GM21717 (cell line): ENCODE data around the gene PARN.

Experiments
- ATAC-seq: cut with Tn5 transposase; IDR thresholded peaks from one replicate; pipeline ENCODE4 v1.9.1; 2021; ENCODE audit warnings: mild to moderate bottlenecking, moderate library complexity; ENCODE audit not compliant: unreplicated experiment

The PARN gene

GRCh38 chr16:14529010-14529669 lies 100.9 kb downstream of the PARN start:
- no peak for ATAC-seq

GRCh38 chr16:14528306-14528705 lies 101.8 kb downstream of the PARN start:
- no peak for ATAC-seq

DNA sequence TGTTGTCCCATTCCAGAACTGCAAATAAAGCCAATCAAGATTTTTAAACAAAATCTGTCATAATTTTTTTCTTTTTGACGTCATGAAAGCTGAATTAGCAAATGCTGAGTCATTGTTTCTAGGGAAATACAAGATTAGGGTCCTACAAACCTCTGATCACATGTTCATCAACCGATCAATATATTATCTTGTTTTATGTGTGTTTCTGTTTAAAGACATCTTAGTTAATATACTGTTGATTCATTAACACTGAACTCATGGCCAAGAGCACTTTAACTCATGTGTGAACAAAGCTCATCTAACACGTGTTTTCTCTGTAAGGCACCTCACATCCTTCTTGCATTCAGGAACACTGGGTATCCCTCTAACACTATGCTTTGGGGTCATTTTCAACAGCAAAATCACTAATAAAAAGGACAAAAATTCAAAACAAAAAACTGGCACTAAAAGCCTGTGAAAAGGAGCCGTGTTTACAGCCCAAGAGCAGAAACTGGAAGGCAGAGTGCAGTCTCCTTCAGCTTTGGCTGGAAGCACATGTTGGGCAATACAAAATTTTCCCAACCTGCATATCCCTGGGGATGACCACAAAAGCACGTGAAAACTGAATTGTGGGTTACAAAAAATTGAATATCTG lies 102.5 kb downstream of the PARN start:
- no peak for ATAC-seq

DNA sequence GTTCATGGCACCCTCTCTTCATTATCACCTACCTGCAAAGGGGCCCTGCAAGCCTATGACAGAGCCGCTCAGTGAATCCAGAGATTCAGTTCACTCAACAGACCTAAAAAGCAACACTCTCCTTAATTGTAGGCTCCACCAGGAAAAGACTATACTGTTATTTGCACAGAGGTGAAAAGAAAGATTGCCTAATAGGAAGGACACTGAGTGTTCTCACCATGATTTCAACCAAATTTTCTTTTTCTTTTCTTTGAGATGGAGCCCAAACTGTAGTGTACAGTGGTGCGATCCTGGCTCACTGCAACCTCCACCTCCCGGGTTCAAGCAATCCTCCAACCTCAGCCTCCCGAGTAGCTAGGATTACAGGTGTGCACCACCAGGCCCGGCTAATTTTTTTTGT lies 104.5 kb downstream of the PARN start:
- no peak for ATAC-seq

- no peak for ATAC-seq
Observed at GRCh38 chr16:14524979-14525378, 105.1 kb downstream of the PARN start.

GRCh38 chr16:14523632-14524031 lies 106.4 kb downstream of the PARN start:
- ATAC-seq: no peak

DNA sequence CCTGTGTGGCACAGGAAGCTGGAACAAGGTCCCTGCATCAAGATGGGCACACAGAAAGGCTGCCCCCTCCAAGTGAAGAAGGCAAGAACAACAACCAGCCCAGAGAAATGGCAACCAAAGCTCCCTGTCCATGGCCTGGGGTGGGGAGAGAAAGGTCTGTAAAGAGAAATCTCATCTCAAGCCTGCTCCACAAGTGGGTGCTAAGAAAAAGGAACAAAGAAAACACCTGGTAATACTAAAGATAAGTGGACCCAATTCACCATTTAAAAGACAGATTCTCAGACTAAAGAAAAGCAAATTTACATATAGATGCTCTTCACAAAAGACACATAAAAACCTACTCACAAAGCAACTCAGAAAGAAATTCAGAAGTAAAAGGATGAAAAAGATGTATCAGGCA lies 107.4 kb downstream of the PARN start:
- ATAC-seq: no peak

- ATAC-seq: no peak
Observed at GRCh38 chr16:14520753-14521152, 109.3 kb downstream of the PARN start.

GRCh38 chr16:14514967-14515366 lies 115.1 kb downstream of the PARN start:
- no peak for ATAC-seq

GRCh38 chr16:14513389-14514107 lies 116.5 kb downstream of the PARN start:
- ATAC-seq: no peak

DNA sequence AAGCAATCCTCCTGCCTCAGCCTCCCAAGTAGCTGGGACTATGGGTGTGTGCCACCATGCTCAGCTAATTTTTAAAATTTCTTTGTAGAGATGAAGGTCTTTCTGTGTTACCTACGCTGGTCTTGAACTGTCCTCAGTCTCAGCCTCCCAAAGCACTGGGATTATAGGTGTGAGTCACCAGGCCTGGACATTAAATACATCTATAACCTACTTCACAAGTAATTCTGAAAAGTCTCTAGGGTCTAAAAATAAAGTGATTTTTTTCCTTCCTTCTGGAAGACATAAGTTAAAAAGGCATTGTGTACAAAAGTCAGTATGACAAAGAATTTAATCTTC lies 118.3 kb downstream of the PARN start:
- no peak for ATAC-seq

GRCh38 chr16:14510939-14511799 lies 118.9 kb downstream of the PARN start:
- no peak for ATAC-seq

GRCh38 chr16:14510581-14510938 lies 119.5 kb downstream of the PARN start:
- ATAC-seq: no peak

GRCh38 chr16:14509675-14510132 lies 120.4 kb downstream of the PARN start:
- no peak for ATAC-seq

- no peak for ATAC-seq
Observed at GRCh38 chr16:14509055-14509454, 121.0 kb downstream of the PARN start.

GRCh38 chr16:14505846-14506245 lies 124.2 kb downstream of the PARN start:
- ATAC-seq: no peak

- ATAC-seq: peak; percentile 59
Observed at GRCh38 chr16:14502932-14503741, 126.9 kb downstream of the PARN start.

DNA sequence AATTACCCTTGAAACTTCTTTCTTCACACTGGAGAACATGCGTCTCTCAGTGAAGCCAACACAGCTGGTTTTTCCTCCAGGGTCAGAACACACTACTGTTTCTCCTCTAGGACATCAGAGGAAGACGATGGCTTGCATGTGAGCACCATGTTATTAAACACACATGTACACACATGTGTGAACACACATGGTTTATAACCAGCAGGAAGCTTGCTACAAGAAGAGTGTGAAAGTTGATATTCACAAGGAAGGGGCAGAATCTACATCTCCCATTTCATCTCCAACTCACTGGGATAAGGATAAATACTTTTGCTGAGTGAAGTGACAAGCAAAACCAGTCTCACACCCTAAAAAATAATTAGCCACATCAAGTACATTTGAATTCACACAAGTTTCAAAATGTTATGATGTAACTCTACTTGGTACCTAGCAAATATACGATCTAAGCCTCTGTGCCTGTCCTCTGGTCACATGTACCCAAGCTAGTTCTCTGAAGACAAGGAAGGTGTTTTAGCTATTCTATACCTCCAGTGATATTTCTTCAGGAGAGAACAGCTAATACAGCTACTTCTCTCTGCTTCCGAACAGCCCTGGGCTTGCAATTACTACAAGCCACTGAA lies 127.7 kb downstream of the PARN start:
- no peak for ATAC-seq

DNA sequence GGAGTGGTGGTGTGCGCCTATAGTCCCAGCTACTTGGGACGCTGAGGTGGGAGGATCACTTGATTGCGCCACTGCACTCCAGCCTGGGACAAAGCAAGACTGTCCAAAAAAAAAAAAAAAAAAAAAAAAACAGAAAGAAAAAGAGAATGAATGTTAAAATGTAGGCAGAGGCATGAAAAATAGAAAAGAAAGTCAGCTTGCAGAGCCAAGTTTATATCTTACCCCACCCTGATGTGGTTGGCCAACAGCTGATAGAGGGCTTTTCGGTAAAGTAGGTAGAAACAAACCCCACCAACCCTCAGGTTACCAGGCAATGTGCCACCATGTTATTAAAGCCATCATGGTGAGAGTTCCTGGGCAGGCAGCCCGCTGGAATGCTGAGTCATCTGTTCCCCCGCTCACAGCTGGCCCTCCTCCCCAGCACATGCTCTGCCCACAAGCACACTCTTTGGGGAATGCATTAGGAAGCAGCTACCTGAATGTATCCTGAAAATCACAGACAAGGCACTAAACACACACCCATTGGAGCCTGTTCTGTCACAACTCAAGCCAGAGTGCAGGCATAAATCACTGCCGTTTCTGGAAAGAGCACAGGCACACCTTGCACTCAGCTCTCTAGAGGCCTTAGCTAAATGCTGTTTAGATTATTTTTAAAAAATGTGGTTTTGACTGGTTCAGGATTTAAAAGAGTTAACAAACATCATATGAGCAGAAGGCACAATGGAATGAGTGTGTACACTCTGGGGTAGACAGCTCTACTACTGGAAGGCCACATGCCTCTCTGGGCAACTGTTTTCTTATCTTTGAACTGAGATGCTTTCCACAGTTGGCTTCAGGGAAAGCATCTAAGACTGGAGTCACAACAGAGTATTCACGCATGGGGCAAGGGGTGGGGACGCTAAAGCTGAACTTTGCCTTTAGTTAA lies 128.5 kb downstream of the PARN start:
- ATAC-seq: no peak
